ENCODE data around the gene TSEN2. TPM values are rescaled to one million over a fixed set of nuclear protein-coding genes. Genes with fewer than 3 reads are reported as not detected.

Gene TSEN2
- total and polyA plus RNA-seq, 2 of the 13 experiments (the other 11 are each of a cell fraction or from before 2014, with no cell fraction given) = 11.0 to 17.3 TPM

DNA sequence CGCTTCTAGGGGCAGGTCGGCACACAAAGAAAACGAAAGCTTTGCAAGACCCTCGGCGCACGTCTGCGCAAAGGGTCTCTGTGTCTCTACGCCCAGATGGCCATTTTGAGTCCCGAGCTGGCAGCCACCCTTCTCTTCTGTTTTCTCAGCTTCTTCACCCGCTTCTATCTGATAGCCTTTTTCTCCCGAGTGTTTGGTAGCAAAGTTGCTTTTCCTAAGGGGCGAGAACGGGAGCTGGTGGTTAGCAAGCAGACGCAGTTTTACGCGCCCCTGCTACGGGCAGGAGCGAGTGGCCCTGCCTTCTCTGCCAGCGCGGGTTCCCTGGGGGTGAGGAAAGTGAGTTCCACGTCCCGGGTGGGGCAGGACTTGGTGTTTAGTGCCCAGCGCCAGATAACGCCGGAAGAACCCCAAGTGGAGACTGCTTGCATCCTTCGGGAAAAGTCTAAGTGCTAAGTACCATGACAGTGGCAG, 69.7 kb downstream of the TSEN2 start (continued):
- no peak for TF ChIP-seq ZNF816 (CRISPR knock-in tag; IDR thresholded peaks at IDR 0.05; ENCODE audit: borderline replicate concordance)
- no peak for TF ChIP-seq ZNF768 (CRISPR knock-in tag; IDR thresholded peaks at IDR 0.05)
- no peak for TF ChIP-seq SMARCE1 (IDR thresholded peaks at IDR 0.05; ENCODE audit: borderline replicate concordance)
- TF ChIP-seq HNRNPL (IDR thresholded peaks at IDR 0.05; ENCODE audit: low read depth, low read length) = 0 out of 2 replicates have a peak, but pooled peaks have one; percentile 31
- TF ChIP-seq POLR2AphosphoS2 (IDR thresholded peaks at IDR 0.05; ENCODE audit: low read depth, low read length) = no peak
- TF ChIP-seq ZNF746 (CRISPR knock-in tag; IDR thresholded peaks at IDR 0.05) = no peak
- TF ChIP-seq TGIF2 (CRISPR knock-in tag; IDR thresholded peaks at IDR 0.05) = no peak
- TF ChIP-seq KDM3A (CRISPR knock-in tag; IDR thresholded peaks at IDR 0.05; ENCODE audit: low read depth) = no peak
- TF ChIP-seq, protein P1, sequence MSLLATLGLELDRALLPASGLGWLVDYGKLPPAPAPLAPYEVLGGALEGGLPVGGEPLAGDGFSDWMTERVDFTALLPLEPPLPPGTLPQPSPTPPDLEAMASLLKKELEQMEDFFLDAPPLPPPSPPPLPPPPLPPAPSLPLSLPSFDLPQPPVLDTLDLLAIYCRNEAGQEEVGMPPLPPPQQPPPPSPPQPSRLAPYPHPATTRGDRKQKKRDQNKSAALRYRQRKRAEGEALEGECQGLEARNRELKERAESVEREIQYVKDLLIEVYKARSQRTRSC (CRISPR knock-in tag; IDR thresholded peaks at IDR 0.05; ENCODE audit: low read depth) = no peak
- no peak for TF ChIP-seq HINFP (CRISPR knock-in tag; IDR thresholded peaks at IDR 0.05; ENCODE audit: low read depth)
- no peak for TF ChIP-seq SUZ12 (IDR thresholded peaks at IDR 0.05; ENCODE audit: low read depth, low read length)
- TF ChIP-seq ZGPAT (CRISPR knock-in tag; IDR thresholded peaks at IDR 0.05) = 0 out of 2 replicates have a peak, but pooled peaks have one; percentile 24
- 0 out of 2 replicates have a peak, but pooled peaks have one; percentile 10 for TF ChIP-seq RXRB (CRISPR knock-in tag; IDR thresholded peaks at IDR 0.05; ENCODE audit: borderline replicate concordance)
- TF ChIP-seq, protein P2, sequence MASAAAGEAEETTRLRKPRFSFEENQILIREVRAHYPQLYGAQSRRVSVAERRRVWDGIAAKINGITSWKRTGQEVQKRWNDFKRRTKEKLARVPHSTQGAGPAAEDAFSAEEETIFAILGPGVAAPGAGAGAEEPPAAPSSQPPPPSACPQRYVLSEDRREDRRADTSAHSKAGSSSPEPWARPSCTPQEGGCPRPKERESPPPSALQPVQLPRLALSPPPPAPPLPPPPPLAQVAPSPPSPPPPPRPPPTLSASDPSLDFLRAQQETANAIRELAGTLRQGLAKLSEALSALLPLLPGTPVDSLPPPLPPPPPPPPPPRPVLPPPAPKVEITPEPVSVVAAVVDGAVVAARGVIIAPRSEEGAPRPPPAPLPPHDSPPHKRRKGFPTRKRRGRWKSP (CRISPR knock-in tag; IDR thresholded peaks at IDR 0.05) = peak; percentile 35; the same call in 1 of the 2 replicates
- peak; percentile 65 for TF ChIP-seq PHF8 (CRISPR knock-in tag; IDR thresholded peaks at IDR 0.05)
- no peak for TF ChIP-seq IRF9 (CRISPR knock-in tag; IDR thresholded peaks at IDR 0.05; ENCODE audit: borderline replicate concordance)
- TF ChIP-seq ZNF256 (CRISPR knock-in tag; conservative IDR thresholded peaks at IDR 0.05) = no peak
